HG03196 (cell line): ENCODE results near the gene OR1J2.
"Not testable (repeated sequence)": the region's sequence is repeated elsewhere in the genome, so short reads cannot be mapped to it uniquely, and the experiment has no call there.

Experiments
- ATAC-seq: cut with Tn5 transposase; IDR thresholded peaks from one replicate; pipeline ENCODE4 v1.9.1; 2021; ENCODE audit not compliant: unreplicated experiment

The OR1J2 gene, protein sequence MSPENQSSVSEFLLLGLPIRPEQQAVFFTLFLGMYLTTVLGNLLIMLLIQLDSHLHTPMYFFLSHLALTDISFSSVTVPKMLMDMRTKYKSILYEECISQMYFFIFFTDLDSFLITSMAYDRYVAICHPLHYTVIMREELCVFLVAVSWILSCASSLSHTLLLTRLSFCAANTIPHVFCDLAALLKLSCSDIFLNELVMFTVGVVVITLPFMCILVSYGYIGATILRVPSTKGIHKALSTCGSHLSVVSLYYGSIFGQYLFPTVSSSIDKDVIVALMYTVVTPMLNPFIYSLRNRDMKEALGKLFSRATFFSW

GRCh38 chr9:122510502-122510901 lies at the start of gene OR1J2:
Gene OR1J2 (plus strand): TSS chr9:122510802. CDS start chr9:122510802, 0 bp downstream.
- no peak for ATAC-seq

GRCh38 chr9:122463828-122464632 lies 46.6 kb upstream of the OR1J2 start:
- ATAC-seq: no peak

GRCh38 chr9:122464633-122465567 lies 45.7 kb upstream of the OR1J2 start:
- peak; percentile 80 for ATAC-seq

DNA sequence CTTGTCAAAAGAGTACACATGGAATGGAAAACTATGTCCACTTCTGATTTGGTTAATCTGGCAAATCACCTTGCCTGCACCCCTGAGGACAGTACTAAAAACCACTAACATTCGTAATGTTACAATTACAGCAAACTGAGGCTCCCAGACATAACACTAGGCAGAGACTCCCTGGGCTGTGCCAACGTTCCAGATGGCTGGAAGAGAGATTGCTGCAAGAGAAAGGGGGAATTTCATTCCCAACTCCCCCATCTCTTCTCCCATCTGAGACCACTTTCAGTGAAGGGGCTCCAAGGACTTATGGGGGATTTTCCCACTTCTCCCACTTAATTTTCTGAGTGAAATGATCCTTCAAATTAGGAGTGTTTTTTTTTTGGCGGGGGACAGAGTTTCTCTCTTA lies 44.1 kb upstream of the OR1J2 start:
- no peak for ATAC-seq

- no peak for ATAC-seq
These were observed 41.9 kb upstream of the OR1J2 start for GRCh38 chr9:122468735-122469134.

GRCh38 chr9:122474561-122474960 lies 36.0 kb upstream of the OR1J2 start:
- ATAC-seq: no peak

DNA sequence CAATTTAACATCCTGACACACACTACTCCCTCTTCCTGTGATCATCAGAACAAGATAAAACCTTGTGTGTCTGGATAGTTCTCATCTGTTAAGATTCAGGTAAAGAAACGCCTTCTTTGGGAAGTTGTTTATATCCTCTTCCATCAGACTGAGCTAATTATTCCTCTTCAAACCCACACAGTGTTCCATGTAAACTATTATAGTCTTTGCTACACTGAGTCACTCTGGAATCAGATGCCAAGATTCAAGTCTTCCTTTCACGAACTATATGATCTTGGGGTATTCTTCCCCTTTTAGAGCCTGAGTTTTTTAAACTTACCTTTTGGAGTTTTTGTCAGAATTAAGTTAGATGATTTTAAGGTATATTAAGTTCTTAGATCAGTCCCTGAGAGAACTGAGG lies 34.9 kb upstream of the OR1J2 start:
- ATAC-seq: no peak

GRCh38 chr9:122477346-122477745 lies 33.3 kb upstream of the OR1J2 start:
- no peak for ATAC-seq

- ATAC-seq: no peak
These were observed 32.8 kb upstream of the OR1J2 start, which contains the start of gene OR1J1 for GRCh38 chr9:122477826-122478225. Gene OR1J1 (minus strand): TSS chr9:122477926. CDS start chr9:122477926, 0 bp downstream.

- no peak for ATAC-seq
These were observed 31.5 kb upstream of the OR1J2 start for GRCh38 chr9:122479062-122479461.

DNA sequence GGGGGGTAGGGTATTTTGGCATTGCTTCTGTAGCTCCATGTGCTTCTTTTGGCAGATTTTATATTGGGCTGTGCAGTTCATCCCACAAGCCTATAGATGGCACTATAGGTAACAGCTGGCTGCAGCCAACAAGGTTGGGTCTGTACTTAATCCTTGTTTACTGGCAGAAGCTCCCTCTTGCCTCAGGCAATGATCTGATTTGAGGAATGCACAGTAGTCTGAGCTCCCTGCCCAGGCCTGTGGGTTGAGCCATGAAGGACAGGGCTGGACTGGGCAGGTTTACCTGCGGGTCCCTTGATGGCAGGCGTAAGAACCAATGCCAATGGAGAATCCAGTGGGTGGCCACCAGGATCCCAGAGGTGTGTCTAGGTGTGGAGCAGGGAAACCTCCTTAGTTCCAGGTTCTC lies 11.7 kb upstream of the OR1J2 start:
- ATAC-seq: no peak

- no peak for ATAC-seq
These were observed 3.6 kb upstream of the OR1J2 start for GRCh38 chr9:122506964-122507363.

- ATAC-seq: no peak
These were observed 7.6 kb downstream of the OR1J2 start for GRCh38 chr9:122518226-122518625.

GRCh38 chr9:122518841-122519240 lies 8.2 kb downstream of the OR1J2 start, which contains the start of gene OR1J4:
Gene OR1J4 (plus strand): TSS chr9:122519141. CDS start chr9:122519141, 0 bp downstream.
- no peak for ATAC-seq

- no peak for ATAC-seq
These were observed 8.8 kb downstream of the OR1J2 start for GRCh38 chr9:122519376-122519775.

- no peak for ATAC-seq
These were observed 16.0 kb downstream of the OR1J2 start for GRCh38 chr9:122526602-122527001.

- ATAC-seq: no peak
These were observed 16.6 kb downstream of the OR1J2 start, which contains the start of gene OR1N1 for GRCh38 chr9:122527193-122527592. Gene OR1N1 (minus strand): TSS chr9:122527293. CDS start chr9:122527293, 0 bp downstream.

DNA sequence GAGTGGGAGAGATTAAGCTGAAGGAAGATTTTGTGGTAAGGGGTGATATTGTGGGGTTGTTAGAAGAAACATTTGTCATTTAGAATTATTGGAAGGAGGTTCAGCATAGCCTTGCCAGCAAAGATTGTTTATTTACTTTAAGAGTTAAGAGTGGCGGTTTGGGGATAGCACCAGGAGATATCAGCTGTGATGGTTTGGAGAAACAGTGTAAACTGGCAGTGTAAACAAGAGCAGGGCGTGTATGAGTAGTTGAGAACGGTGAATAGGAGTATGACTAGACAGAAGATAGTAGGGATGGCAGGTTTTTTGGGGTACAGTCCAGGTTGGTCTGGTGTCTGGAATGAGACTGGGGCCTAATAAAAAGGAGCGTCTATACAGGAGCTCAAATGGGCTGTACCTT lies 20.6 kb downstream of the OR1J2 start:
- not testable (repeated sequence) for ATAC-seq

DNA sequence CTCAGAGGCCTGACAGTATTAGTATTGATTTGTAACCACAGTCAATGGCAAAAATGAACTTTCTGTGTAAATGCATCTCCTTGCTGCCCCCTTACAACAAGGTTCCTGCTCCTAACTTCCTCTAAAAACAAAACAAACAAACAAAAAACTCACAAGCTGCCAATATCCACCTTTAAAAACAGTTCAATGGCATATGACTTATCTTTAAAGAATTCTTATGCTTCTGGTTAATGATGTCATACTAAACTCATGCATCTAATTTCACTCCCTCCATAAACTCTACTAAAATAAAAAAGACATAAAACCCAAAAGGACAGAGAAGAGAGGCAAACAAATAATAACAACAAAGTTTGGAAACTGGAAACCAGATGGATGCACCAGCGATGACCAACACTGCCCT lies 25.5 kb downstream of the OR1J2 start:
- ATAC-seq: no peak

- not testable (repeated sequence) for ATAC-seq
These were observed 26.5 kb downstream of the OR1J2 start for GRCh38 chr9:122537066-122537465.

DNA sequence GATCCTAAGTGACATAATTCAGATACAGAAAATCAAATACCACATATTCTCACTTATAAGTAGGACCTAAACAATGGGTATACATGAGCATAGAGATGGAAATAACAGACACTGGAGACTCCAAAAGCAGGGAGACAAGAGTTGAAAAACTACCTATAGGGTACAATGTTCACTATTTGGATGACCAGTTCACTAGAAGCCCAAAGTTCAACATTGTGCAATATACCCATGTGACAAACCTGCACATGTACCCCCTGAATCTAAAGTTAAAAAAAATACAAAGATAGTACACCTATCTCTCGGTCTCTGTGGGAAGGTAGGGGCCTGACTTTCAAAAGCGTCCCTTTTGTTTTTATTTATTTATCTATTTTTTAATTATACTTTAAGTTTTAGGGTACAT lies 28.2 kb downstream of the OR1J2 start:
- ATAC-seq: no peak
